Epithelial cell of proximal tubule (primary cell): ENCODE results near the gene C10orf105. TPM values are rescaled to one million over a fixed set of nuclear protein-coding genes. Genes with fewer than 3 reads are reported as not detected.

Experiments
- DNase-seq: peaks from one replicate; pipeline ENCODE4 v3.0.0-alpha.2; 2011; ENCODE audit warnings: low read depth
- H3K4me3 ChIP-seq: 2 replicates; pipeline ENCODE4 v1.5.1; 2011; ENCODE audit warnings: low read depth, mild to moderate bottlenecking, low read length
- total RNA-seq: library from RNA; depleted of rRNA; stranded (reverse); fragments of >200 nt; gene quantifications from 2 replicates; pipeline ENCODE4 v1.2.3, GENCODE V29; 2015
- TF ChIP-seq, protein P1 (sequence below): conservative IDR thresholded peaks from 2 replicates; pipeline ENCODE4 v1.5.1; 2012; ENCODE audit warnings: low read depth, mild to moderate bottlenecking, low read length

The C10orf105 gene
- total RNA-seq, 1 donor from 2014 or later = not detected

DNA sequence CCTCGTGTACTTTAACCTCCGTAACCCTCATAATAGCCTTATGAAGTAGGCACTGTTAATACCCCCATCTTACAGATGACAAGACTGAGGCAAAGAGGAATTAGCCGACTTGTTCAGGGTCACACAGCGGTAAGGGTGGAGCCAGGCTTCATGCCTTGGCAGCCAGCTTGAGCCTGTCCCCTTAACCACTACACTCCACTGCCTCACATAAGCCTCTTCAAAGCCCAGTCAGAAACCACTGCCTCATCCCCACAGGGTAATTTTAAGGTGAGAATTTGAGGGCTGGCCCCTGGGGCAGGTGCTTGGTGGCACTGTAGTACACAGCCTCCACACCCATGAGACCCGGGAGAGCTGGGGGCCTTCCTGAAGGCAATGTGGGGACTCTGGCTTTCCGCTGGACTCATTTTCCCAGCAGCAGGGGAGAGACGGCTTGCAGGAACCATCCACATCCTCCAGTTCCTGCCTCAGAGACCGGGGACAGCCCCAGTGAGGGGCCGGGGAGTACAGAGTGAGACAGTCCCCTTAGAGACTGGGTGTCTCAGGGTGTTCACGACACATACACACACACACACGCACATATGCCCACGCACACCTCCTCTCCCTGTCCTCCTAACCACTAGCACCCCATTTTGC is 7.6 kb upstream of the C10orf105 start:
- no peak overlapping the region for H3K4me3 ChIP-seq
- TF ChIP-seq, protein P1, sequence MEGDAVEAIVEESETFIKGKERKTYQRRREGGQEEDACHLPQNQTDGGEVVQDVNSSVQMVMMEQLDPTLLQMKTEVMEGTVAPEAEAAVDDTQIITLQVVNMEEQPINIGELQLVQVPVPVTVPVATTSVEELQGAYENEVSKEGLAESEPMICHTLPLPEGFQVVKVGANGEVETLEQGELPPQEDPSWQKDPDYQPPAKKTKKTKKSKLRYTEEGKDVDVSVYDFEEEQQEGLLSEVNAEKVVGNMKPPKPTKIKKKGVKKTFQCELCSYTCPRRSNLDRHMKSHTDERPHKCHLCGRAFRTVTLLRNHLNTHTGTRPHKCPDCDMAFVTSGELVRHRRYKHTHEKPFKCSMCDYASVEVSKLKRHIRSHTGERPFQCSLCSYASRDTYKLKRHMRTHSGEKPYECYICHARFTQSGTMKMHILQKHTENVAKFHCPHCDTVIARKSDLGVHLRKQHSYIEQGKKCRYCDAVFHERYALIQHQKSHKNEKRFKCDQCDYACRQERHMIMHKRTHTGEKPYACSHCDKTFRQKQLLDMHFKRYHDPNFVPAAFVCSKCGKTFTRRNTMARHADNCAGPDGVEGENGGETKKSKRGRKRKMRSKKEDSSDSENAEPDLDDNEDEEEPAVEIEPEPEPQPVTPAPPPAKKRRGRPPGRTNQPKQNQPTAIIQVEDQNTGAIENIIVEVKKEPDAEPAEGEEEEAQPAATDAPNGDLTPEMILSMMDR = no peak
- DNase-seq = no peak

DNA sequence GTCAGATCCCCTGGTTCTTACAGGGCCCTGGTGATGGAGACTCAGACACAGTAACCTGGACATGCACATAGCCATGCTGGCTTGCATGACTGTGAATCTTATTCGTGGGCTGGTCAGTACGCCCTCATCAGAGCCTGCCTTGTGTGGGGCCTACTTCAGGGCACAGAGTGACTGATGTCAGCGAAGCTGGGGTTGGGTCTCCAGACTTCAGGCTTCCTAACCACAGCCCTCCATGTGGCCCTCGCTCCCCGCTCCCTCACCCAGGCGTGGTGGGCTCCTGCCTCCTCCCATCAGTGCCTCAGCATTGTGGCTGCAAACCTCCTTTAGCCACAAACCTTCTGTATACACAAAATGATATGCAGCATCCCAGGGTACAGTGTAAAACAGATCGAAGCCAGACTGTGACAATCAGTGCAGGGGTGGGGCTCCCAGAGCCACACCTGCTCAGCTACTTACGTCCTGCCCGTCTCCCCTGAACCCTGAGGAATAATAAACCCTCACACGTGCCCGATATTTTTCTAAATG is 7.1 kb upstream of the C10orf105 start:
- TF ChIP-seq, protein P1 = no peak
- no peak overlapping the region for H3K4me3 ChIP-seq
- DNase-seq = no peak

DNA sequence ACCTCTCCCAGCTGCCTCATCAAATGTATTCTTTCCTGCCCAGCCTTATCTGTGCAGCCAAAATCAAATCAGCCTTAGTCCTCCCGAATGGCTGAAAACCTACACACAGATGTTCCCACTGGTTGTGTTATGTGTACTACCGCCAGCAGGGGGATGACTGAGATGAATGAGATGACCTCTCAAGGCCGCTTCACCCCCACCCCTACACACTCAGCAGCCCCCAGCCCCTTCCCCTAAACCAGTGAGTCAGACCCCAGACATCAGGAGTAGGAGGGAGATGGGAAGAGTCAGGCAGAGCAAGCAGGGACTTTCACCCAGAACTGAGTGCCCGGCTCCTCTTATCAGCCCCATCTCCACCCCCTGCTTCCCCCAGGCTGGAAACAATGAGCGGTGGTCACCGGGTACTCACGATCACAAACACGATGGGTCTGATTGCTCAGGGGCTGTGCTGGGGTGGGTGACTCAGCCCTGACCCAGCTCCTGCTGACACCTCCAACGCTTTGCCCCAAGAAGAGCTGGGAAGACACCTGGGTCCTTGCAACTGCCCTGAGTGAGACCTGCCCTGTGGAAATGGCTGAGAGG is 6.5 kb upstream of the C10orf105 start:
- TF ChIP-seq, protein P1 = peak; percentile 46
- no peak overlapping the region for H3K4me3 ChIP-seq
- DNase-seq = no peak

DNA sequence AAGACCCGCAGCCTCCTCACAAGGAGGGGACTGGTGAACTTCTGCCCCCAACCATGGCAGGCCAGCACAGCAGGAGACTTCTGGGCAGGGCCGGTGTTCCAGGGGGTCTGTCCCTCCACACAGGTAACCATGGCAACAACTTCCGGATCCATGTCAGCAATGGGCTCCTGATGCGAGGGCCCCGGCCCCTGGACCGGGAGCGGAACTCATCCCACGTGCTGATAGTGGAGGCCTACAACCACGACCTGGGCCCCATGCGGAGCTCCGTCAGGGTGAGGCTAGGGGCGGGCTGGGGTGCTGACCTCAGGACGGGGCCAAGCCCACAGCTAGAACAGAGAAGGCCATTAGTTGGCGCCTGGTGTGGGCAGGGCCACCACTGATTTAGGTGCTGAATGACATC is 5.7 kb upstream of the C10orf105 start:
- DNase-seq = no peak
- TF ChIP-seq, protein P1 = no peak
- no peak overlapping the region for H3K4me3 ChIP-seq

DNA sequence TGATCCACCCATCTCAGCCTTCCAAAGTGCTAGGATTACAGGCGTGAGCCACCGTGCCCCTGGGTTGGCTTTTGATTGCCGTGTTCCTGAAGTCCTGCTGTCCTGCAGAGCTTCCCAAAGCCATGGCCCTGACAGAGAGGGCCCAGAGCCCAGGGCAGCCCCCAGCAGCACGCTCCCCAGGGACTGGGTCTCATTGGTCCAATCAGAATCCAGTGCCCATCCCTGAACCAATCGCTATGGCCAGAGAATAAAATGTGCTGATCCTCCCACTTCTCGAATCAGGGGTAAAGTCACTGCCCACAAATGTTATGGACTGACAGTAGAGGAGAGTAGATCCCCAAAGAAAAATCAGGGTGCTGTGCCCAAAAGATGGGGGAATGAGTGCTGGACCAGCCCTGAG is 5.0 kb upstream of the C10orf105 start:
- no peak for DNase-seq
- TF ChIP-seq, protein P1 = no peak
- no peak overlapping the region for H3K4me3 ChIP-seq

DNA sequence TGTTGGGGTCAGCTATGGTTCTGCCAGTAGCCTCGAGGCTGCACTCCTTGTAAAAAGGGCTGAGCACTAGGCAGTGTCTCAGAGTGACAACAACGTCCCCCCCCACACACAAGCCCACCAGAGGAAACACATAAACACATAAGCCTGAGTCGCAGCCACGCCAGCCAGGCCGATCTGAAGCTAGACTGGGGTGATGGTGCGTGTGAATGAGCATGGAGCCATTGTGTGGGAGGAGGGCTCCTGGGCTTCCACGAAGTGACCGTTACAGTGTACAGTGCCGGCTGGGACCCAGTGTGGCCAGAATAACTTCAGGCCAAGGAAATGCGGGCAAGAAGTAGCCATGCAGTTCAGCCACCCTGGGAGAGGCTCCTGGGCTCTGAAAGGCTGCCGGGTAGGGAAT is 3.7 kb upstream of the C10orf105 start:
- DNase-seq = no peak
- H3K4me3 ChIP-seq = no peak overlapping the region
- TF ChIP-seq, protein P1 = no peak

DNA sequence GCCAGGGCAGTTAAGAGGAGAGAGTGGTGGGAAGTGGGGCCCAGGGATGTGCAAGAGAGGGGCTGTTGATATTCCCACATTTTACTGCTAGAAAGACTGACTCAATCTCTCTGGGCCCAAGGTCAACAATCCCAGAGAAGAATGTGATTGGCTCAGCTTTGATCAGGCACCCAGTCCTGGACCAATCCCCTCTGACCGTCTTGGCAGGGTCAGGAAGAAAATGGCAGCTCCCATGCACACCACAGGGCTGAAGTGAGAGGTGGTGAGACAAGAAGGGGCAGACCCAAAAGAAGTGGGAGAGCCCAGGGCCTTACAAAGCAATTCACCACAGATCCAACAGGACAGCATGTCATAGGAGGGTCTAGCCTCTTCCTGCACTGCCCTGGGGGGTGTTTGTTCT is 3.3 kb upstream of the C10orf105 start:
- H3K4me3 ChIP-seq = no peak overlapping the region
- DNase-seq = no peak
- TF ChIP-seq, protein P1 = no peak
